ENCODE data around the gene TPM4. TPM values are rescaled to one million over a fixed set of nuclear protein-coding genes. Genes with fewer than 3 reads are reported as not detected.

Gene TPM4
- total and polyA plus RNA-seq, 2 experiments from 2014 or later, result 223 to 288 TPM

DNA sequence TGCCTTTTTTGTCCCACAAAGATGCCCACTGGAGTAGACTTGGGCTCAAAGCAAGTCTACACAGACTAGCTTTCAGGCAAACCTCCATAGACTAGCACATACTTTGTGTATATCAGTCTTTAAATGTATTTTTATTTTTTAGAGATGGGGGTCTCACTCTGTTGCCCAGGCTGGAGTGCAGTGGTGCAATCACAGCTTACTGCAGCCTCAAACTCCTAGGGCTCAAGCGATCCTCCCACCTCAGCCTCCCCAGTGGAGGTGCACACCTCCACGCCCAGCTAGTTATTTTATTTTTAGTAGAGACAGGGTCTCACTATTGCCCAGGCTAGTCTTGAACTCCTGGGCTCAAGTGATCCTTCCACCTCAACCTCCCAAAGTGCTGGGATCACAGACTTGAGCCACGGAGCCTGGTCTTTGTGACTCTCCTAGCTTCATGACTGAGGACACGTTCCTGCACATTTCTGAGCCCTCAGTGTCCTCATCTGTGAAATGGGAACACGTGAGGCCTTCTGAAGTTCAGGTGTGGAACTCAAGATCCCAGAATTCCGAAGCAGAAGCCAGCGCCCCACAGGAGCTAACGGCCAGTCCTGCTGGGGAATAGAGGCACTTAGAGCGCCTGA is 5.1 kb upstream of the TPM4 start (continued):
- TF ChIP-seq, protein P1, sequence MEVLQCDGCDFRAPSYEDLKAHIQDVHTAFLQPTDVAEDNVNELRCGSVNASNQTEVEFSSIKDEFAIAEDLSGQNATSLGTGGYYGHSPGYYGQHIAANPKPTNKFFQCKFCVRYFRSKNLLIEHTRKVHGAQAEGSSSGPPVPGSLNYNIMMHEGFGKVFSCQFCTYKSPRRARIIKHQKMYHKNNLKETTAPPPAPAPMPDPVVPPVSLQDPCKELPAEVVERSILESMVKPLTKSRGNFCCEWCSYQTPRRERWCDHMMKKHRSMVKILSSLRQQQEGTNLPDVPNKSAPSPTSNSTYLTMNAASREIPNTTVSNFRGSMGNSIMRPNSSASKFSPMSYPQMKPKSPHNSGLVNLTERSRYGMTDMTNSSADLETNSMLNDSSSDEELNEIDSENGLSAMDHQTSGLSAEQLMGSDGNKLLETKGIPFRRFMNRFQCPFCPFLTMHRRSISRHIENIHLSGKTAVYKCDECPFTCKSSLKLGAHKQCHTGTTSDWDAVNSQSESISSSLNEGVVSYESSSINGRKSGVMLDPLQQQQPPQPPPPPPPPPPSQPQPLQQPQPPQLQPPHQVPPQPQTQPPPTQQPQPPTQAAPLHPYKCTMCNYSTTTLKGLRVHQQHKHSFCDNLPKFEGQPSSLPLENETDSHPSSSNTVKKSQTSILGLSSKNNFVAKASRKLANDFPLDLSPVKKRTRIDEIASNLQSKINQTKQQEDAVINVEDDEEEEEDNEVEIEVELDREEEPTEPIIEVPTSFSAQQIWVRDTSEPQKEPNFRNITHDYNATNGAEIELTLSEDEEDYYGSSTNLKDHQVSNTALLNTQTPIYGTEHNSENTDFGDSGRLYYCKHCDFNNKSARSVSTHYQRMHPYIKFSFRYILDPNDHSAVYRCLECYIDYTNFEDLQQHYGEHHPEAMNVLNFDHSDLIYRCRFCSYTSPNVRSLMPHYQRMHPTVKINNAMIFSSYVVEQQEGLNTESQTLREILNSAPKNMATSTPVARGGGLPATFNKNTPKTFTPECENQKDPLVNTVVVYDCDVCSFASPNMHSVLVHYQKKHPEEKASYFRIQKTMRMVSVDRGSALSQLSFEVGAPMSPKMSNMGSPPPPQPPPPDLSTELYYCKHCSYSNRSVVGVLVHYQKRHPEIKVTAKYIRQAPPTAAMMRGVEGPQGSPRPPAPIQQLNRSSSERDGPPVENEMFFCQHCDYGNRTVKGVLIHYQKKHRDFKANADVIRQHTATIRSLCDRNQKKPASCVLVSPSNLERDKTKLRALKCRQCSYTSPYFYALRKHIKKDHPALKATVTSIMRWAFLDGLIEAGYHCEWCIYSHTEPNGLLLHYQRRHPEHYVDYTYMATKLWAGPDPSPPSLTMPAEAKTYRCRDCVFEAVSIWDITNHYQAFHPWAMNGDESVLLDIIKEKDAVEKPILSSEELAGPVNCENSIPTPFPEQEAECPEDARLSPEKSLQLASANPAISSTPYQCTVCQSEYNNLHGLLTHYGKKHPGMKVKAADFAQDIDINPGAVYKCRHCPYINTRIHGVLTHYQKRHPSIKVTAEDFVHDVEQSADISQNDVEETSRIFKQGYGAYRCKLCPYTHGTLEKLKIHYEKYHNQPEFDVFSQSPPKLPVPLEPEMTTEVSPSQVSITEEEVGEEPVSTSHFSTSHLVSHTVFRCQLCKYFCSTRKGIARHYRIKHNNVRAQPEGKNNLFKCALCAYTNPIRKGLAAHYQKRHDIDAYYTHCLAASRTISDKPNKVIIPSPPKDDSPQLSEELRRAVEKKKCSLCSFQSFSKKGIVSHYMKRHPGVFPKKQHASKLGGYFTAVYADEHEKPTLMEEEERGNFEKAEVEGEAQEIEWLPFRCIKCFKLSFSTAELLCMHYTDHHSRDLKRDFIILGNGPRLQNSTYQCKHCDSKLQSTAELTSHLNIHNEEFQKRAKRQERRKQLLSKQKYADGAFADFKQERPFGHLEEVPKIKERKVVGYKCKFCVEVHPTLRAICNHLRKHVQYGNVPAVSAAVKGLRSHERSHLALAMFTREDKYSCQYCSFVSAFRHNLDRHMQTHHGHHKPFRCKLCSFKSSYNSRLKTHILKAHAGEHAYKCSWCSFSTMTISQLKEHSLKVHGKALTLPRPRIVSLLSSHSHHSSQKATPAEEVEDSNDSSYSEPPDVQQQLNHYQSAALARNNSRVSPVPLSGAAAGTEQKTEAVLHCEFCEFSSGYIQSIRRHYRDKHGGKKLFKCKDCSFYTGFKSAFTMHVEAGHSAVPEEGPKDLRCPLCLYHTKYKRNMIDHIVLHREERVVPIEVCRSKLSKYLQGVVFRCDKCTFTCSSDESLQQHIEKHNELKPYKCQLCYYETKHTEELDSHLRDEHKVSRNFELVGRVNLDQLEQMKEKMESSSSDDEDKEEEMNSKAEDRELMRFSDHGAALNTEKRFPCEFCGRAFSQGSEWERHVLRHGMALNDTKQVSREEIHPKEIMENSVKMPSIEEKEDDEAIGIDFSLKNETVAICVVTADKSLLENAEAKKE (CRISPR knock-in tag; IDR thresholded peaks at IDR 0.05), result no peak
- TF ChIP-seq STAT1 (IDR thresholded peaks at IDR 0.05; ENCODE audit: unreplicated experiment) (no peak), NANOG (IDR thresholded peaks at IDR 0.05; ENCODE audit: borderline replicate concordance) (no peak), ZNF114 (CRISPR knock-in tag; IDR thresholded peaks at IDR 0.05) (no peak)
- TF ChIP-seq, protein P2, sequence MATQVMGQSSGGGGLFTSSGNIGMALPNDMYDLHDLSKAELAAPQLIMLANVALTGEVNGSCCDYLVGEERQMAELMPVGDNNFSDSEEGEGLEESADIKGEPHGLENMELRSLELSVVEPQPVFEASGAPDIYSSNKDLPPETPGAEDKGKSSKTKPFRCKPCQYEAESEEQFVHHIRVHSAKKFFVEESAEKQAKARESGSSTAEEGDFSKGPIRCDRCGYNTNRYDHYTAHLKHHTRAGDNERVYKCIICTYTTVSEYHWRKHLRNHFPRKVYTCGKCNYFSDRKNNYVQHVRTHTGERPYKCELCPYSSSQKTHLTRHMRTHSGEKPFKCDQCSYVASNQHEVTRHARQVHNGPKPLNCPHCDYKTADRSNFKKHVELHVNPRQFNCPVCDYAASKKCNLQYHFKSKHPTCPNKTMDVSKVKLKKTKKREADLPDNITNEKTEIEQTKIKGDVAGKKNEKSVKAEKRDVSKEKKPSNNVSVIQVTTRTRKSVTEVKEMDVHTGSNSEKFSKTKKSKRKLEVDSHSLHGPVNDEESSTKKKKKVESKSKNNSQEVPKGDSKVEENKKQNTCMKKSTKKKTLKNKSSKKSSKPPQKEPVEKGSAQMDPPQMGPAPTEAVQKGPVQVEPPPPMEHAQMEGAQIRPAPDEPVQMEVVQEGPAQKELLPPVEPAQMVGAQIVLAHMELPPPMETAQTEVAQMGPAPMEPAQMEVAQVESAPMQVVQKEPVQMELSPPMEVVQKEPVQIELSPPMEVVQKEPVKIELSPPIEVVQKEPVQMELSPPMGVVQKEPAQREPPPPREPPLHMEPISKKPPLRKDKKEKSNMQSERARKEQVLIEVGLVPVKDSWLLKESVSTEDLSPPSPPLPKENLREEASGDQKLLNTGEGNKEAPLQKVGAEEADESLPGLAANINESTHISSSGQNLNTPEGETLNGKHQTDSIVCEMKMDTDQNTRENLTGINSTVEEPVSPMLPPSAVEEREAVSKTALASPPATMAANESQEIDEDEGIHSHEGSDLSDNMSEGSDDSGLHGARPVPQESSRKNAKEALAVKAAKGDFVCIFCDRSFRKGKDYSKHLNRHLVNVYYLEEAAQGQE (IDR thresholded peaks at IDR 0.05; ENCODE audit: unreplicated experiment), result no peak

DNA sequence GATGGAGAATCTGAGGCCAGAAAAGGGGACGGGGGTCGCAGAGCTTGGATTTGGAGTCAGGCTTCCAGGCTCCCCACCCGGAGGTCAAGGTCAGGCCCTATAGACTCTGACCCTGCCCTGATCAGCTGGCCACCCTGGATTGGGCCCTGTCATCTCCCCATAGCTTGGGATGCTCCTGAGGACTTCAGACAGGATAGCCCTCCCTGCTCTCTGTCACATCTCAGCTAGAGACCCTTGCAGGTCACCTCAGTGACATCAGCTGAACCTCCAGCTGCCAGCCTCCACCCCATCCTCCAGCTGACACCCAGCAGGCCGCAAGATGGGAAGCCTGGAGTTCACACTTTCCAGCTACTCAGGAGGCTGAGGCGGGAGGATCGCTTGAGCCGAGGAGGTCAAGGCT is 2.8 kb upstream of the TPM4 start:
- H3K9me2 ChIP-seq (ENCODE audit: insufficient read depth), result no peaks in the 10 kb centered on the region
- no peak overlapping the region for H3K4me3 ChIP-seq
- H3F3A ChIP-seq (replicated peaks; ENCODE audit: low read depth), result peaks cover 15% of the 10 kb centered on the region; the same call in 1 of the 2 replicates
- H3K27me3 ChIP-seq (ENCODE audit: insufficient read depth), result no peaks in the 10 kb centered on the region
- peaks cover 14% of the 10 kb centered on the region for H3K4me1 ChIP-seq (ENCODE audit: insufficient read depth)
- H4K20me1 ChIP-seq (replicated peaks; ENCODE audit: insufficient read depth), result no peaks in the 10 kb centered on the region
- H3K27me3 Mint-ChIP-seq (ENCODE audit: insufficient read depth, low read depth, poor library complexity), result peaks cover 35% of the 10 kb centered on the region
- no peaks in the 10 kb centered on the region for H3K36me3 ChIP-seq (ENCODE audit: insufficient read depth)
- no peak overlapping the region for H3K4me2 ChIP-seq
- H3K4me1 Mint-ChIP-seq, result peaks cover 19% of the 10 kb centered on the region
- DNase-seq (ENCODE audit: low spot score) (no peak), ATAC-seq (no peak)
- H3K4me3 Mint-ChIP-seq, result no peak overlapping the region
- H3K9me3 Mint-ChIP-seq, result peaks cover 7% of the 10 kb centered on the region
- peaks cover 14% of the 10 kb centered on the region for H3K79me2 ChIP-seq (replicated peaks; ENCODE audit: insufficient read depth)
- peaks cover 19% of the 10 kb centered on the region for H3K36me3 Mint-ChIP-seq (ENCODE audit: low read depth)
- H3K27ac ChIP-seq (ENCODE audit: low read depth), result no peak overlapping the region
- H2AFZ ChIP-seq, result no peak overlapping the region
- no peak overlapping the region for H3K27ac Mint-ChIP-seq
- TF ChIP-seq EZH2 (IDR thresholded peaks at IDR 0.05; ENCODE audit: low read depth, unreplicated experiment), result no peak
